Uterus (tissue), 2 donors: Measurements from ENCODE around the gene CYP2U1.
"Not testable (repeated sequence)": the region's sequence is repeated elsewhere in the genome, so short reads cannot be mapped to it uniquely, and the experiment has no call there.

Experiments
- POLR2A ChIP-seq, 2 donors: fragments of 450-650 bp; IDR thresholded peaks; one replicate each; pipeline ENCODE4 v1.6.1; 2016; ENCODE audit warnings: antibody characterized with exemption in 2 of 2, mild to moderate bottlenecking in 1 of 2, moderate library complexity in 1 of 2
- TF ChIP-seq, protein P1 (sequence below), 4 experiments: fragments of 200-600 bp in 2 of 4; fragments of 450-650 bp in 2 of 4; sonication (generic) in 2 of 4; IDR thresholded peaks; one replicate each; pipeline ENCODE4 v1.5.1; 2016 to 2019; ENCODE audit warnings: antibody characterized with exemption in 4 of 4, mild to moderate bottlenecking in 2 of 4, moderate library complexity in 1 of 4

DNA sequence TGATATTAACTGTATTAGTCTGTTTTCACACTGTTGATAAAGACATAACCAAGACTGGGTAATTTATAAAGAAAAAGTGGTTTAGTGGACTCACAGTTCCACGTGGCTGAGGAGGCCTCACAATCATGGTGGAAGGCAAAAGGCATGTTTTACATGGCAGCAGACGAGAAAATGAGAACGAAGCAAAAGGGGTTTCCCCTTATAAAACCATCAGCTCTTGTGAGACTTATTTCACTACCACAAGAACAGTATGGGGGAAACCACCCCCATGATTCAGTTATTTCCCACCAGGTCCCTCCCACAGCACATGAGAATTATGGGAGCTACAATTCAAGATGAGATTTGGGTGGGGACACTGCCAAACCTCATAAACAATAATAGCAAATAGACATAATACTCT is 26.3 kb upstream of the CYP2U1 start:
- TF ChIP-seq, protein P1, sequence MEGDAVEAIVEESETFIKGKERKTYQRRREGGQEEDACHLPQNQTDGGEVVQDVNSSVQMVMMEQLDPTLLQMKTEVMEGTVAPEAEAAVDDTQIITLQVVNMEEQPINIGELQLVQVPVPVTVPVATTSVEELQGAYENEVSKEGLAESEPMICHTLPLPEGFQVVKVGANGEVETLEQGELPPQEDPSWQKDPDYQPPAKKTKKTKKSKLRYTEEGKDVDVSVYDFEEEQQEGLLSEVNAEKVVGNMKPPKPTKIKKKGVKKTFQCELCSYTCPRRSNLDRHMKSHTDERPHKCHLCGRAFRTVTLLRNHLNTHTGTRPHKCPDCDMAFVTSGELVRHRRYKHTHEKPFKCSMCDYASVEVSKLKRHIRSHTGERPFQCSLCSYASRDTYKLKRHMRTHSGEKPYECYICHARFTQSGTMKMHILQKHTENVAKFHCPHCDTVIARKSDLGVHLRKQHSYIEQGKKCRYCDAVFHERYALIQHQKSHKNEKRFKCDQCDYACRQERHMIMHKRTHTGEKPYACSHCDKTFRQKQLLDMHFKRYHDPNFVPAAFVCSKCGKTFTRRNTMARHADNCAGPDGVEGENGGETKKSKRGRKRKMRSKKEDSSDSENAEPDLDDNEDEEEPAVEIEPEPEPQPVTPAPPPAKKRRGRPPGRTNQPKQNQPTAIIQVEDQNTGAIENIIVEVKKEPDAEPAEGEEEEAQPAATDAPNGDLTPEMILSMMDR (IDR thresholded peaks at IDR 0.05) = not testable (repeated sequence)
- TF ChIP-seq POLR2A (IDR thresholded peaks at IDR 0.05) = not testable (repeated sequence)
